BLaER1 treated with 17β-estradiol and CSF1 and Interleukin-3, amounts not matched to agents 10 nM and 100 nM (cell line): ENCODE results near the gene LRRK2.
"Not testable (repeated sequence)": the region's sequence is repeated elsewhere in the genome, so short reads cannot be mapped to it uniquely, and the experiment has no call there.

Experiments
- H3K27ac ChIP-seq, 11 experiments: shearing (Covaris generic); formaldehyde crosslinking; 2 replicates each; pipeline ENCODE4 v1.8.1; 2022
- H3K27me3 ChIP-seq, 11 experiments: shearing (Covaris generic); formaldehyde crosslinking; 2 replicates each; pipeline ENCODE4 v1.8.1; 2022
- H3K36me3 ChIP-seq, 11 experiments: shearing (Covaris generic); formaldehyde crosslinking; 2 replicates each; pipeline ENCODE4 v1.8.1; 2022
- H3K4me1 ChIP-seq, 10 experiments: shearing (Covaris generic); formaldehyde crosslinking; 2 replicates each; pipeline ENCODE4 v1.8.1; 2022
- H3K4me2 ChIP-seq, 11 experiments: shearing (Covaris generic); formaldehyde crosslinking; 2 replicates each; pipeline ENCODE4 v1.8.1; 2022
- H3K4me3 ChIP-seq, 10 experiments: shearing (Covaris generic); formaldehyde crosslinking; 2 replicates each; pipeline ENCODE4 v1.8.1; 2022
- H3K9ac ChIP-seq, 11 experiments: shearing (Covaris generic); formaldehyde crosslinking; 2 replicates each; pipeline ENCODE4 v1.8.1; 2022
- H3K9me3 ChIP-seq, 11 experiments: shearing (Covaris generic); formaldehyde crosslinking; replicated peaks in 1 of 11; 2 replicates each; pipeline ENCODE4 v1.8.1; 2022
- H4K20me1 ChIP-seq, 11 experiments: shearing (Covaris generic); formaldehyde crosslinking; 2 replicates each; pipeline ENCODE4 v1.8.1; 2022
- Cebpa-rat ChIP-seq, 11 experiments: shearing (Covaris generic); IDR thresholded peaks; 2 replicates each; pipeline ENCODE4 v1.8.1; 2022

LRRK2 gene

DNA sequence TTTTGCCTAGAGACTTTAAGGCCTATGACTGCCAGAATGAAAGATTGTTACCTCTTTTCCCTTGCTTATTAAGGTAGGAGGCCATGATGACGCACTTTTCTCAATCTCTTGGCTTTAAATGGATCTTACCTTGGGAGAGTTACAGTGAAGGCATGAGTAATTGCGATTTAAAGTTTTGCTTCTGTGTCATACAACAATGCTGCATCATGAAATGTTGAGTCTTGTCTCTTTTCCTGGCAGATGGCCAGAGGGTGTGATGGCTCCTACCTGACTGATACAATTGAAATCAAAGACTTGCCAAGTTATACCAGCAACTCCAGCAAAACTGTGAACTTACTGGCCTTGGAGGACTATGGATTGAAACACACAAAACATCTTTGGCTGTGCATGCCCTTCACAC, 17.2 kb upstream of the LRRK2 start:
- peaks cover 7 to 45% (median 33%) of the 10 kb centered on the region in 10 experiments; a peak in 19 of 20 replicates for H3K4me1 ChIP-seq
- H3K4me3 ChIP-seq, result no peak overlapping the region
- no peak for TF ChIP-seq Cebpa-rat (IDR thresholded peaks at IDR 0.05)
- peak overlapping the region in 6 of 11 experiments; percentile 71 to 93 (median 80); a peak in 12 of 22 replicates for H3K27ac ChIP-seq
- peak overlapping the region in 6 of 11 experiments; percentile 43 to 94 (median 78); a peak in 11 of 22 replicates for H3K4me2 ChIP-seq
- no peaks in the 10 kb centered on the region for H4K20me1 ChIP-seq
- H3K9me3 ChIP-seq, result peaks cover 11 to 31% (median 22%) of the 10 kb centered on the region in 11 experiments
- no peaks in the 10 kb centered on the region for H3K36me3 ChIP-seq
- H3K9ac ChIP-seq, result peak overlapping the region in 1 of 11 experiments; percentile 72; a peak in 2 of 22 replicates
- no peaks in the 10 kb centered on the region for H3K27me3 ChIP-seq

DNA sequence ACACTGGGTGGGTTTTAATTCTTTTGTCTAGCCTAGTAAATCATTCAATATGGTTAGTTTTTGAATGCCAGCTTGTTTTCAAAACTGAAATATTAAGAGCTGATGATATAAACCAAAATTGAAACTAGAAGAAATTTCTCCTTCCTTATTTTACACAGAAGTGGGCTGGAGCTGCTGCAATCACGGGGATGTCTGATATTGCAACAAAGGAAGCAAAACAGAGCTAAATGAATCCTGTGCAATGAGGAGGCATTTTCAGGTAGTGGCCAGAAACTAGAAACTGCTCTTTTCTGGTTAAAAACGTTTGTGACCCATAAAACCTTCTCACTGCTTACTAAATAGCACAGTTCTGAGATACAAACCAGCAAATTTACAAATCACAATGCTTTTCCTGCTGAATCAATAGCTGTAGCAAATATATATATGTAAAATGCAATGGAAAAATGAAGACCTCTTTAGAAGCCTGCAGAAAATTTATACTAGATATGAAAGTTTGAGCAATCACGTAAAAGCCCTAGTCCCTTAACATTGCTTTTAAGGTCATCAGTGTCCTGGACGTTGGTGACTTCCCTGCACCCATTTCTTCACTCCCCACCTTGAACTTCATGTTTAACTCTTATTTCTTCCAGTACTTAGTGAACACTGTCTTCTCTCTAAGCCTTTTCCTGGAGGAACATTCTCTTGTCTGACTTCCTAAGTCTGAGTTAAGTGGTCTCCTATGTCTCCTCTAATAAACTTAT, 15.9 kb upstream of the LRRK2 start:
- Histone ChIP-seq H3K4me3 (peak overlapping the region in 2 of 10 experiments; percentile 20 to 29; a peak in 3 of 20 replicates), H3K36me3 (0 out of 22 replicates have a peak, but pooled peaks cover 0 to 3% (median 0%) of the 10 kb centered on the region in 11 experiments), H3K4me1 (peaks cover 0 to 37% (median 26%) of the 10 kb centered on the region in 10 experiments; a peak in 14 of 20 replicates), H3K9me3 (peaks cover 18 to 35% (median 29%) of the 10 kb centered on the region in 11 experiments), H3K27ac (peak overlapping the region in 9 of 11 experiments; percentile 62 to 93 (median 75); a peak in 17 of 22 replicates), H3K4me2 (peak overlapping the region in 10 of 11 experiments; percentile 1 to 94 (median 72); a peak in 17 of 22 replicates), H4K20me1 (no peaks in the 10 kb centered on the region), H3K9ac (peak overlapping the region in 8 of 11 experiments; percentile 29 to 80 (median 56); a peak in 13 of 22 replicates), H3K27me3 (no peaks in the 10 kb centered on the region)
- peak in 6 of 11 experiments; percentile 79 to 93 (median 88); a peak in 11 of 22 replicates for TF ChIP-seq Cebpa-rat (IDR thresholded peaks at IDR 0.05)

DNA sequence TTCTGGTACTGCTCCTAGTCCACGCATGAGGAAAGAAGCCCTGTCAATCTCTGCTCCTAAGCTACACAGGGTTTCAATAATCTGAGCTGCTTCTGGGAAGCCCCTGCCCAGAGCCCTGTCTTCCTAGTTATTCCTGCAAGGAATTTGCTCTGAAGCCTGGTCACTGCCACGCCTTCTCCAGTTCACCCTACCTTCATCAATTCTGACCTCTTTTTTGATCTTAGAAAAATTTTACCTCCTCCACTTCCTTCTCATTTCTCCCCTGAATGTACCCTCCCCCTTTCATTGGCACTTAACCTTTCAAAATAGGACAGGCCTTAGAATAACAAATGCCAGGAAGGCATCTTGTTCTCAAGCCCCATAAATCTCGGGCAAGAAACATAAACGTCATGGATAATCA, 14.9 kb upstream of the LRRK2 start:
- peak overlapping the region in 9 of 11 experiments; percentile 45 to 93 (median 75); a peak in 16 of 22 replicates for H3K27ac ChIP-seq
- no peaks in the 10 kb centered on the region for H3K27me3 ChIP-seq
- peak overlapping the region in 7 of 11 experiments; percentile 53 to 94 (median 78); a peak in 13 of 22 replicates for H3K4me2 ChIP-seq
- H4K20me1 ChIP-seq, result no peaks in the 10 kb centered on the region
- TF ChIP-seq Cebpa-rat (IDR thresholded peaks at IDR 0.05), result no peak
- H3K9me3 ChIP-seq, result peaks cover 21 to 39% (median 31%) of the 10 kb centered on the region in 11 experiments
- peaks cover 0 to 37% (median 26%) of the 10 kb centered on the region in 10 experiments; a peak in 14 of 20 replicates for H3K4me1 ChIP-seq
- no peak overlapping the region for H3K4me3 ChIP-seq
- peak overlapping the region in 3 of 11 experiments; percentile 62 to 80 (median 72); a peak in 5 of 22 replicates for H3K9ac ChIP-seq
- 0 out of 22 replicates have a peak, but pooled peaks cover 0 to 3% (median 0%) of the 10 kb centered on the region in 11 experiments for H3K36me3 ChIP-seq

DNA sequence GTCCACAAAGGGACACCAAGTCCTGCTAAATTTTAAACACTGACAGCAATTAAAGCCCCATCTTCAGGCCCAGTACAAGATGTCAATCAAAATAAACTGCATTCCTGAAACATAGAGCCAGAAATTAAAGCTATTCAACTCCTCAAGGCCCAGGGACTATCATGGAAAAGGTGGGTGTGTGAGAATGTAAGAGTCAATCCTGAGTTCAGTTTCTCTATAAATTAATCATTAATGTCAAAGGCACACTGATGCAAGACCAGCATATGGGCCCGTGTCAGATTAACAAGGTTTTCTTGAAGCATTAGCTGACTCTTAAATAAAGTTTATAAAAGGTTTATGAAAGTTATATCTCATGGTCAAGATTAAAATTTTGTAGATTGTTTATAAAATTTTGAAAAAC, 13.6 kb upstream of the LRRK2 start:
- not testable (repeated sequence) for H3K36me3 ChIP-seq, H3K9ac ChIP-seq, H3K27me3 ChIP-seq, H4K20me1 ChIP-seq, H3K4me3 ChIP-seq
- Histone ChIP-seq H3K4me2 (0 out of 22 replicates have a peak overlapping the region, but pooled peaks of 2 of the 11 experiments have one; percentile 4 to 6), H3K27ac (peak overlapping the region in 3 of 11 experiments; percentile 4 to 35 (median 12); a peak in 2 of 22 replicates), H3K4me1 (peaks cover 0 to 40% (median 26%) of the 10 kb centered on the region in 10 experiments; a peak in 14 of 20 replicates), H3K9me3 (peaks cover 21 to 47% (median 32%) of the 10 kb centered on the region in 11 experiments)

DNA sequence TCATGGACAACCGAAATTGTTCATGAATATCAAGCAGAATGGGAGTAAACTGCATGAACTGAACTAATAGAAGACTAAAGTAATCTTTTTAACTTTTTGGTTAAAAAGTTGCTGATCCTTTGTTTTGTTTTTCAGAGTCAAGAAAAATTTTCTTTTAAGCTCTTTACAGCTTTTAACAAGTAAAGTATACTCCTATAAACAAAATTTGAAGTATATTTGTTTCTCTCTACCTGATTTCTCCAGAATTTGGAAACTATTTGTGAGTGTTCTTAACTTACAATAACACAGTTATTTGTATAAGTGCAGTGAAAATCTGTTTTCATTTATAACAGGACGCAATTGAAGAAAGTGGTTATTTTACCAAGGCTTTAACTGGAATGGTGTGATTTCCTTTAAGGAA, 12.2 kb upstream of the LRRK2 start:
- no peak overlapping the region for H3K4me2 ChIP-seq
- H3K4me3 ChIP-seq, result no peak overlapping the region
- no peak overlapping the region for H3K9ac ChIP-seq
- H3K36me3 ChIP-seq, result 0 out of 22 replicates have a peak, but pooled peaks cover 0 to 3% (median 0%) of the 10 kb centered on the region in 11 experiments
- H3K27ac ChIP-seq, result no peak overlapping the region
- H4K20me1 ChIP-seq, result no peaks in the 10 kb centered on the region
- peaks cover 21 to 47% (median 32%) of the 10 kb centered on the region in 11 experiments for H3K9me3 ChIP-seq
- H3K27me3 ChIP-seq, result no peaks in the 10 kb centered on the region
- TF ChIP-seq Cebpa-rat (IDR thresholded peaks at IDR 0.05), result no peak
- peaks cover 0 to 45% (median 25%) of the 10 kb centered on the region in 10 experiments; a peak in 14 of 20 replicates for H3K4me1 ChIP-seq

DNA sequence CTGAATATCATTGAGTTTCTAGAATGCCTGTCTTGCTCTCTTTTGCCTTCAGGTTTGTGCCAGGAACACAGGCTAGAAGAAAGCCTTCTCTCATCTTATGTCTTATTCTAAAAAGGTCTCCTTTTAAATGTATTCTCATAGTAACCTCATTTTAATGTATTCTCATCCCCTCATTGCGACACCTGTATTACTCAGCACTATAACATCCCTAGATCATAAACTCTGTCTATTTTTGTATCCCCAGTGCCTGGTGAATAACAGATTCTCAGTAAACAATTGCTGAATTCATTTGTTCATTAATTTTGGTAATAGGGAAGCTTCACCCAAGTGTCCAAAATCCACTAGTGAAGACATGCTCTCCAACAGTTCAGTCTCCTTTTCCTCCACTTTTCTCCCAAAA, 8.8 kb upstream of the LRRK2 start:
- Histone ChIP-seq H3K4me2 (peak overlapping the region in 3 of 11 experiments; percentile 8 to 62 (median 32); a peak in 3 of 22 replicates), H3K4me1 (peaks cover 0 to 17% (median 0%) of the 10 kb centered on the region in 10 experiments; a peak in 7 of 20 replicates), H3K4me3 (no peak overlapping the region), H4K20me1 (no peaks in the 10 kb centered on the region), H3K9ac (no peak overlapping the region), H3K36me3 (0 out of 22 replicates have a peak, but pooled peaks cover 0 to 3% (median 0%) of the 10 kb centered on the region in 11 experiments), H3K27me3 (no peaks in the 10 kb centered on the region), H3K9me3 (peaks cover 21 to 51% (median 32%) of the 10 kb centered on the region in 11 experiments), H3K27ac (peak overlapping the region in 1 of 11 experiments; percentile 10; a peak in 1 of 22 replicates)
- no peak for TF ChIP-seq Cebpa-rat (IDR thresholded peaks at IDR 0.05)

DNA sequence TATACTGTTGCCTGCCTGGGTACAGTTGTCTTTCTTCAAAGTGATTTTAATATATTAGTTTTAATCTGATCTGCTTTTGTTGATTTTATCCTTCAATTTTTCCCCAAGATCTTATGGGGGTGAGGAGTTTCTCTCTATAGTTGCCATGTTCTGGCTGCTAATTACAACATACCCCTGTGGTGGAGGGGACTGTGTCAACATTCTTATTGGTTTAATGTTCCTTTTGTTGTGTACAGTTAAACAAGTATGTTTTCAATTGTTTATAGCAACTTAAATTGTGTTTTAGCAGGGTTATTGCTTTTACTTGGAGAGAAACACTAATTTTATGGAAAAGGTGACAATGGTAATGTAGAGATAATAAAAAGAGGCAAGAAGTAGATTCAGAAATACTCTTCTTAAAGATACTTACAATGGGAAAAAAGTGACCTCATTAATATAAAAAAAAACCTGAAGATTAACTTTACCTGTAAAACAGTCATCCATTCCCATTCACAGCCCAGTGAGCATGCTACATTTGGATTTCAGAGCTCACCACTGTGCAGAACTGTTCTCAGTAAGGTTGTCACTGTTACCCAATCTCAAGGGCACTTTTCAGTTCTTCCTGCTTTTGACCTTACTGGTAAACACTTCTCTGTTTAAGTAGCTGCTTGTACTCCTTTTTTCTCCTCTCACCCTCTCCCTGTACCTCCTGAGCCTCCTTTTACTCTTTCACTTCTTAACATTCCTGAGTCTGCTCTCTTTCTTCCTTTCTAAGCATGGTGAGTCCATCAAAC, 8.1 kb upstream of the LRRK2 start:
- Histone ChIP-seq H3K27ac (peak overlapping the region in 3 of 11 experiments; percentile 19 to 57 (median 51); a peak in 4 of 22 replicates), H3K9me3 (peaks cover 17 to 47% (median 30%) of the 10 kb centered on the region in 11 experiments), H4K20me1 (no peaks in the 10 kb centered on the region), H3K9ac (0 out of 22 replicates have a peak overlapping the region, but pooled peaks of 2 of the 11 experiments have one; percentile 29 to 43), H3K4me2 (peak overlapping the region in 5 of 11 experiments; percentile 17 to 62 (median 32); a peak in 8 of 22 replicates), H3K4me3 (no peak overlapping the region), H3K36me3 (0 out of 22 replicates have a peak, but pooled peaks cover 0 to 3% (median 0%) of the 10 kb centered on the region in 11 experiments), H3K27me3 (no peaks in the 10 kb centered on the region), H3K4me1 (peaks cover 0 to 24% (median 0%) of the 10 kb centered on the region in 10 experiments; a peak in 7 of 20 replicates)
- no peak for TF ChIP-seq Cebpa-rat (IDR thresholded peaks at IDR 0.05)

DNA sequence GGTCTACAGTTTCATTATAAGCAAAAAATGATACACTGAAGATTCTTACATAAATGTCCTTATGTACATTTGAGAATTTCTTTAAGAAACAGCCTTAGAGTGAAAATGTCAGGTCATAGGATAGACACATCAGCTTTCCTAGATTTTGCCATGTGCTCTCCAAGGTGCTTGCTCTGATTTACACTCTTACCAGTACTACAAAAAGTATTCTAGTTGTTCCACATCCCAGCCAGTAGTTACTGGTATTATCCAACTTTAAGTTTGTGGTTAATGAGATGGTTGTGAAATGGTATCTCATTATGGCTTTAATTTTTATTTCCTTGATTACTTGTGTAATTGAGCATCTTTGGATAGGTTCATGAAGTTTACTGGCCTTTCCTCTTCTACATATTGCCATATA, 5.0 kb upstream of the LRRK2 start:
- no peak overlapping the region for H3K4me3 ChIP-seq
- no peak overlapping the region for H3K4me2 ChIP-seq
- no peaks in the 10 kb centered on the region for H4K20me1 ChIP-seq
- H3K9ac ChIP-seq, result no peak overlapping the region
- peaks cover 0 to 8% (median 0%) of the 10 kb centered on the region in 11 experiments; a peak in 1 of 22 replicates for H3K27me3 ChIP-seq
- no peaks in the 10 kb centered on the region for H3K36me3 ChIP-seq
- no peak for TF ChIP-seq Cebpa-rat (IDR thresholded peaks at IDR 0.05)
- H3K27ac ChIP-seq, result no peak overlapping the region
- peaks cover 13 to 50% (median 18%) of the 10 kb centered on the region in 10 experiments for H3K4me1 ChIP-seq
- H3K9me3 ChIP-seq, result peaks cover 0 to 17% (median 0%) of the 10 kb centered on the region in 11 experiments; a peak in 7 of 22 replicates
